Caco-2 (cell line): ENCODE data around the gene ZNF256. TPM values are rescaled to one million over a fixed set of nuclear protein-coding genes. Genes with fewer than 3 reads are reported as not detected.

Experiments used
- BruUV-seq: library from RNA; stranded (reverse); fragments of 400-500 nt; replicated peaks from 2 replicates; lab custom pipeline; 2021; lab: Mats Ljungman, UMichigan
- CTCF ChIA-PET: fragments of 300-600 bp; sonication (Branson Sonifier 250); formaldehyde crosslinking; loops from one replicate; lab custom pipeline; 2022; ENCODE audit warnings: antibody characterized with exemption; lab: Charles Lee
- POLR2A ChIA-PET: fragments of 300-600 bp; sonication (Branson Sonifier 250); formaldehyde crosslinking; loops from one replicate; lab custom pipeline; 2022; ENCODE audit warnings: antibody characterized with exemption; lab: Charles Lee
- DNase-seq, 2 experiments: peaks; one replicate each; pipeline versions ENCODE4 v3.0.0 to v3.0.0-alpha.2; 2020 to 2022
- H3K27me3 ChIP-seq: replicated peaks from 2 replicates; pipeline ENCODE4 v1.6.0; 2011; ENCODE audit warnings: low read length; ENCODE audit not compliant: control insufficient read depth, insufficient read depth
- H3K36me3 ChIP-seq: 2 replicates; pipeline ENCODE4 v1.5.1; 2011; ENCODE audit warnings: low read length; ENCODE audit not compliant: control insufficient read depth, insufficient read depth
- H3K4me1 ChIP-seq: fragments of 250-450 bp; sonication (Bioruptor Pico); 2 replicates; pipeline ENCODE4 v1.5.1; 2020; ENCODE audit warnings: mild to moderate bottlenecking
- H3K4me3 ChIP-seq: 2 replicates; pipeline ENCODE4 v1.5.1; 2011; ENCODE audit warnings: low read depth, mild to moderate bottlenecking, control low read depth, low read length
- H3K9me3 ChIP-seq: fragments of 250-450 bp; sonication (Bioruptor Pico); 2 replicates; pipeline ENCODE4 v1.5.1; 2020; ENCODE audit warnings: mild to moderate bottlenecking, moderate library complexity
- H3K27ac Mint-ChIP-seq: one replicate; pipeline ENCODE4 v1.8.0; 2022; ENCODE audit warnings: mixed read lengths; ENCODE audit not compliant: unreplicated experiment
- H3K27me3 Mint-ChIP-seq: one replicate; pipeline ENCODE4 v1.8.0; 2022; ENCODE audit warnings: mixed read lengths; ENCODE audit not compliant: insufficient read depth, unreplicated experiment
- H3K36me3 Mint-ChIP-seq: one replicate; pipeline ENCODE4 v1.8.0; 2022; ENCODE audit warnings: mild to moderate bottlenecking, mixed read lengths; ENCODE audit not compliant: insufficient read depth, unreplicated experiment
- H3K4me1 Mint-ChIP-seq: one replicate; pipeline ENCODE4 v1.8.0; 2022; ENCODE audit warnings: low read depth, mixed read lengths; ENCODE audit not compliant: unreplicated experiment
- H3K4me3 Mint-ChIP-seq: one replicate; pipeline ENCODE4 v1.8.0; 2022; ENCODE audit warnings: mild to moderate bottlenecking, moderate library complexity, mixed read lengths; ENCODE audit not compliant: unreplicated experiment
- H3K9me3 Mint-ChIP-seq: one replicate; pipeline ENCODE4 v1.8.0; 2022; ENCODE audit warnings: mixed read lengths; ENCODE audit not compliant: unreplicated experiment
- intact Hi-C: fragments of 100-400 bp; cut with micrococcal nuclease; formaldehyde crosslinking; loops from one replicate; pipeline ENCODE4 v1.10.0; 2022; ENCODE audit not compliant: unreplicated experiment
- total RNA-seq: library from RNA; stranded (reverse); gene quantifications from 2 replicates; pipeline ENCODE4 v1.2.3, GENCODE V29; 2022
- TF ChIP-seq, protein P1 (sequence below), 2 experiments: fragments of 200-600 bp in 1 of 2; IDR thresholded peaks; 1 replicate in 1 of 2; 2 replicates in 1 of 2; pipeline versions ENCODE4 v1.5.1 to v1.8.0; 2011 to 2022; ENCODE audit warnings: antibody characterized with exemption in 1 of 2, control low read depth in 1 of 2, inconsistent platforms in 1 of 2, low read depth in 1 of 2, low read length in 1 of 2, mild to moderate bottlenecking in 1 of 2, moderate library complexity in 1 of 2; ENCODE audit not compliant: insufficient read depth in 1 of 2, severe bottlenecking in 1 of 2, unreplicated experiment in 1 of 2

The ZNF256 gene
- total RNA-seq, 1 experiment from 2014 or later: 1.5 TPM

GRCh38 chr19:57954996-57955395 lies 7.5 kb upstream of the ZNF256 start:
- H3K4me3 ChIP-seq: no peak overlapping the region
- no TSS peak for BruUV-seq
- ChIA-PET CTCF (interaction anchor here (0.7 kb wide), 1 partner anchor 59 kb away, joined by 3 read pairs; no protein-coding TSS in a partner anchor), POLR2A (no interaction called here)
- intact Hi-C loops: no loop called here
- Mint-ChIP-seq H3K27me3 (no peaks in the 10 kb centered on the region), H3K4me1 (no peaks in the 10 kb centered on the region), H3K9me3 (peaks cover 31% of the 10 kb centered on the region), H3K27ac (no peak overlapping the region), H3K36me3 (no peaks in the 10 kb centered on the region), H3K4me3 (no peak overlapping the region)
- H3K9me3 ChIP-seq: peaks cover 19% of the 10 kb centered on the region
- H3K4me1 ChIP-seq: no peaks in the 10 kb centered on the region
- TF ChIP-seq, protein P1, sequence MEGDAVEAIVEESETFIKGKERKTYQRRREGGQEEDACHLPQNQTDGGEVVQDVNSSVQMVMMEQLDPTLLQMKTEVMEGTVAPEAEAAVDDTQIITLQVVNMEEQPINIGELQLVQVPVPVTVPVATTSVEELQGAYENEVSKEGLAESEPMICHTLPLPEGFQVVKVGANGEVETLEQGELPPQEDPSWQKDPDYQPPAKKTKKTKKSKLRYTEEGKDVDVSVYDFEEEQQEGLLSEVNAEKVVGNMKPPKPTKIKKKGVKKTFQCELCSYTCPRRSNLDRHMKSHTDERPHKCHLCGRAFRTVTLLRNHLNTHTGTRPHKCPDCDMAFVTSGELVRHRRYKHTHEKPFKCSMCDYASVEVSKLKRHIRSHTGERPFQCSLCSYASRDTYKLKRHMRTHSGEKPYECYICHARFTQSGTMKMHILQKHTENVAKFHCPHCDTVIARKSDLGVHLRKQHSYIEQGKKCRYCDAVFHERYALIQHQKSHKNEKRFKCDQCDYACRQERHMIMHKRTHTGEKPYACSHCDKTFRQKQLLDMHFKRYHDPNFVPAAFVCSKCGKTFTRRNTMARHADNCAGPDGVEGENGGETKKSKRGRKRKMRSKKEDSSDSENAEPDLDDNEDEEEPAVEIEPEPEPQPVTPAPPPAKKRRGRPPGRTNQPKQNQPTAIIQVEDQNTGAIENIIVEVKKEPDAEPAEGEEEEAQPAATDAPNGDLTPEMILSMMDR (IDR thresholded peaks at IDR 0.05; ENCODE audit: insufficient read depth in 1 of 2, low read depth in 1 of 2, low read length in 1 of 2, severe bottlenecking in 1 of 2, unreplicated experiment in 1 of 2): no peak
- no peaks in the 10 kb centered on the region for H3K27me3 ChIP-seq
- DNase-seq: no peak
- no peaks in the 10 kb centered on the region for H3K36me3 ChIP-seq

GRCh38 chr19:57949702-57950101 lies 2.2 kb upstream of the ZNF256 start:
- DNase-seq: no peak
- intact Hi-C loops: no loop called here
- ChIA-PET POLR2A (no interaction called here), CTCF (no interaction called here)
- TF ChIP-seq, protein P1 (IDR thresholded peaks at IDR 0.05; ENCODE audit: insufficient read depth in 1 of 2, low read depth in 1 of 2, low read length in 1 of 2, severe bottlenecking in 1 of 2, unreplicated experiment in 1 of 2): no peak
- no peaks in the 10 kb centered on the region for H3K4me1 ChIP-seq
- H3K27ac Mint-ChIP-seq: no peak overlapping the region
- H3K36me3 ChIP-seq: no peaks in the 10 kb centered on the region
- no peaks in the 10 kb centered on the region for H3K27me3 Mint-ChIP-seq
- H3K27me3 ChIP-seq: no peaks in the 10 kb centered on the region
- no peak overlapping the region for H3K4me3 Mint-ChIP-seq
- no TSS peak for BruUV-seq
- peaks cover 31% of the 10 kb centered on the region for H3K9me3 ChIP-seq
- H3K36me3 Mint-ChIP-seq: peaks cover 4% of the 10 kb centered on the region
- H3K9me3 Mint-ChIP-seq: peaks cover 33% of the 10 kb centered on the region
- no peaks in the 10 kb centered on the region for H3K4me1 Mint-ChIP-seq
- H3K4me3 ChIP-seq: no peak overlapping the region

GRCh38 chr19:57949296-57949695 lies 1.8 kb upstream of the ZNF256 start:
- H3K4me3 Mint-ChIP-seq: no peak overlapping the region
- no peaks in the 10 kb centered on the region for H3K27me3 Mint-ChIP-seq
- no peak overlapping the region for H3K27ac Mint-ChIP-seq
- no TSS peak for BruUV-seq
- Histone ChIP-seq H3K4me3 (no peak overlapping the region), H3K27me3 (no peaks in the 10 kb centered on the region), H3K9me3 (peaks cover 33% of the 10 kb centered on the region), H3K36me3 (no peaks in the 10 kb centered on the region), H3K4me1 (no peaks in the 10 kb centered on the region)
- peaks cover 4% of the 10 kb centered on the region for H3K36me3 Mint-ChIP-seq
- intact Hi-C loops: no loop called here
- H3K4me1 Mint-ChIP-seq: no peaks in the 10 kb centered on the region
- H3K9me3 Mint-ChIP-seq: peaks cover 29% of the 10 kb centered on the region
- DNase-seq: no peak
- ChIA-PET CTCF (no interaction called here), POLR2A (no interaction called here)
- TF ChIP-seq, protein P1 (IDR thresholded peaks at IDR 0.05; ENCODE audit: insufficient read depth in 1 of 2, low read depth in 1 of 2, low read length in 1 of 2, severe bottlenecking in 1 of 2, unreplicated experiment in 1 of 2): no peak
